Activated CD4-positive, alpha-beta T cell treated with anti-CD3 and anti-CD28 coated beads, Interleukin-2, amount 50 U/mL, for 16 hours (primary cell): Measurements from ENCODE around the gene TWIST2.

Experiments used
- DNase-seq: peaks from one replicate; pipeline ENCODE4 v3.0.0-alpha.2; 2020

TWIST2 gene

GRCh38 chr2:238907717-238908173 lies 59.9 kb downstream of the TWIST2 start:
- DNase-seq: no peak

DNA sequence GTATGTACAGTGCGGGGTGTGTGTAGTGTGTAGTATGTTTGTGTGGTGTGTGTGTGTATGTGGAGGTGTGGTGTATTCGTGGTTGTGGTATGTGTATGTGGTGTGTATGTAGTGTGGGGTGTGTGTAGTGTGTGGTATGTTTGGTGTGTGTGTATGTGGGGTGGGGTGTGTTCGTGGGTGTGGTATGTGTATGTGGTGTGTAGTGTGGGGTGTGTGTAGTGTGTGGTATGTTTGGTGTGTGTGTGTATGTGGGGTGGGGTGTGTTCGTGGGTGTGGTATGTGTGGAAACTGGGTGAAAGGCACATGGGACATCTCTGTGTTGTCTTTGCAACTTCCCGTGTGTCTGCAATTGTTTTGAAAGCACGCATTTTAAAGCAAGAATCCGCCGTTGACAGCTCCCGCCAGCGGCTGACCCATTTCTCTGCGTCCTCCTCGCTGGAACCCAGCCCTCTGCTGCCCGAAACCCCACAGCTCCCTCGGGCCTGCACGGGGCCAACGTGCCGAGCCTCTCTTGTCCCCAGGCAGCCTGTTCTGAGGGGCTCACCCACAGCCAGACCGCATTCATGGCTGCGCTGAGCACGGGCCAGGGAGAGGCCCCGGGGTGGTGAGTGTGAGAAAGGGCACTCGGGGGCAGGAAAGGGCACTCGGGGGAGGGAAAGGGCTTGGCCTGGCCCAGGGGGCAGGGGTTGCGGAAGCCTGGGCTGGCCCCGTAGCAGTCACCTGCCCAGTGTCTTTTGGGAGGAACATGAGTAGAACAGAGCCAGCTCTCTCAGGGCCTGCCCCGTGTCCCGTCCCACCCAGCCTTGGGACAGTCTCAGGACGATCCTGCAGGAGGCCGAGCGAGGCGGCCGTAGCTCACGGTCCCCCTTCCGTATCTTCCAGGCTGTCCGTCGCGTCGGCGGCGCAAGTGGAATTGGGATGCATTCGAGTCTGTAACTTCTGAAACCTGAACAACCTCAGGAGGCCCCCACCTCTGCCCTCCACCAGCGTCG lies 61.4 kb downstream of the TWIST2 start:
- DNase-seq: no peak

- DNase-seq: no peak
Observed at GRCh38 chr2:238910751-238911351, 63.0 kb downstream of the TWIST2 start.

DNA sequence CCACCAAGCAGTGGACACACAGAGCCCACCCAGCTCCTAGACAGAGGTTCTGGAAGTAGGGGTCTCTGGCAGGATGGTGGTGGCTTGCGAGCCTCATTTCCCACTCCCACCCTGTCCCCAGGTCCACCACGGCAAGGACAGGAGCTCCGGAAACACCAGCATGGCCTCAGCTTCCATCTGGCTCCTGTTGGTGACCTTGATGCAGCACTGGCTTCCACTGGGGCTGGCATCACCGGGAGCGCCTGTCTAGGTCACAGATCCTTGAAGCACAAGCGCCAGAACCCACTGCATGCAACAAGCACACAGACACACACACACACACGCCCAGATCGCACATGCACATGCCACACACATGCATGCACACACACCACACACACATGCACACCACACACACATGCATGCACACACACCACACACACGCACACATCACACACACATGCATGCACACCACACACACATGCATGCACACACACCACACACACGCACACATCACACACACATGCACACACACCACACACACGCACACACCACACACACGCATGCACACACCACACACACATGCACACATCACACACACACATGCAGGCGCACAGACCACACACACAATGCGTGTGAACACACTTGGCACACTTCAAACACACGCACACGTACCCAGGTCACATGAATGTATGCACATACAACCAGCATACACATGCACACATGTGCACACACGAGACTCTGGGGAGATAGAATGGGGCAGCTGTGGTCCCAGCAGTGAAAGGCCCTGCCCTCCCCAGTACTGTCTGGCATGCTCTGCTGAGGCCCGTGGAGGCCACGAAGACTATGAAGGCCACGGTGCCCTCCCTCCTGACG lies 63.7 kb downstream of the TWIST2 start:
- DNase-seq: no peak

DNA sequence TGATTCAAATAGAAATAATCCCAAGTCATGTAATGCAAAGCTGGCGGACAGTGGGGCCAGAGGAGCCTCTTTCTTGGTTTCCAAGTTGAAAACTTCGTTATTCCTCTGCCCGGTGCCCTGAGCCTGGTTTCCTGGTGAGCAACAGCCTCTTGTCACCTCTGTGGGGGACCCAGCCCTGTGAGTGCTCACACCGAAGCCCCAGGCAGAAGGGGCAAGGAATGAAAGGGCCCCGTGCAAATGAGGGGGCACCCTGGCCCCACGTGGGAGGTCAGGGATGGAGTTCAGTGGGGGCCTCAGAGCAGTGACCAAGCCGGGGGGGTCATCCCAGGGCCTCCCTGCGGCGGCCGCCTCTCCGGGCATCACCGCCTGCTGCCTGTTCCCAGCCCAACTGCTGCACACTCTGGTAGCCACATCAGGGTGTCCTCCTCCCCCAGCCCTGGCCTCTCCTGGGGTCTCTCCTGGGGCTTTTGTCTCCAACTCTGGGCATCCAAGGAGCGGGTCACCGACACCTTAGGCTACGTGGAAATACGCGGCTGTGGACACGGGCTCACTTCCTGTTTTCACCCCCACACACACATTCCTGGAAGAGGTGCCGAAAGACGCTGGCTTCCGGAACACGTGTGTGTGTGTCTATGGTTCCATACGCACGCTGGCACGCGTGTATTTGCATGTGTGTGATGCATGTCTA lies 64.5 kb downstream of the TWIST2 start:
- DNase-seq: no peak

GRCh38 chr2:238912916-238913875 lies 65.3 kb downstream of the TWIST2 start:
- DNase-seq: no peak

DNA sequence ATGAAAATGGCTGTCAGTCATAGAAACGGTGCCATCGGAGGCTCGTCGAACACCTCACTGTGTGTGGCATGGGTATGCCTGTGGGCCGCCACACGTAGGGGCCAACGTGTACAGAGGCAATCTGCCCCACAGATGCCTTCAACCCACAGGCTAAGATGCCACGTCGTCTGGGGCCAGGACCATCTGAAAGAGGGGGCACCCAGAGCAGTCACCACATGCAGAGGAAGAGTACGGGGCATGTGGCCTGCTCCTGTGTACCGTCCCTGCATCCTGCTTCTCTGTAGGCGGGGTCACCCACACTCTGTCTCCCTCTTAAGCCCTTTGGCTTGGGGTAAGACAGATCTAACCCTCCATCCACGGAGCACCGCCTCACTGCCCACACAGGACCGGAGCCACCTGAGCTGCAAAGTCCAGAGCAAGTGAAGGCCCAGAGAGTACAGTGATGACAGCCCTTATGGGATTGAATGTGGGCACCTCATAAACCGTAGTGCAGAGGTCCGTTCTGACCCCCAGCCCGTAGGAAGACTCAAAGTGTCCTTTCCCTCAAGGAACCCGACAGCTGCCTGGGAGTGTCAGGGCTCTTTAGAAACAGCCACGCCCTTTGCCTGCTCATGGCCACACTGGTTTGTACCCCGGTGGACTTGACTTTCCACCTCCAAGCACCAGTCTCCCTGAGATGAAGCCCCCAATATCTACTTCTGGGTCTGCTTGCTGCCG lies 66.2 kb downstream of the TWIST2 start:
- no peak for DNase-seq

DNA sequence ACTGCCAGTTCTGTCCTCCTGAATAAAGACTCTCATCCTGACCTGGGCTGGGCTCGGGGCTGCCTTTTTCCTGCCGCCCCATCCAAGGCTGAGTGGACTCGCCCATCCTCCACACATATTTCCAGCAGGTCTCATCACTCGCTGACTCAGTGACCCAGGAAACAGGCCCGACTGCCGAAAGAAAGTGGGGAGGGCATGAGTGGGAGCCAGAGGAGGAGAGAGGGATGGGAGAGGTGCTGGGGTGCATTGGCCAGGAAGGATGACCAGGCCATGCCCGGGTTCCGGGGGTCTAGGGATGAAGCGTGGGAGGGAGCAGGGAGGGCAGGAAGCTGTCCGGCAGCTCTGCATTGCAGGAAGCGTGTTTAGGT lies 66.7 kb downstream of the TWIST2 start:
- no peak for DNase-seq

GRCh38 chr2:238915196-238915595 lies 67.3 kb downstream of the TWIST2 start:
- DNase-seq: no peak

GRCh38 chr2:238915596-238915995 lies 67.7 kb downstream of the TWIST2 start:
- DNase-seq: no peak

DNA sequence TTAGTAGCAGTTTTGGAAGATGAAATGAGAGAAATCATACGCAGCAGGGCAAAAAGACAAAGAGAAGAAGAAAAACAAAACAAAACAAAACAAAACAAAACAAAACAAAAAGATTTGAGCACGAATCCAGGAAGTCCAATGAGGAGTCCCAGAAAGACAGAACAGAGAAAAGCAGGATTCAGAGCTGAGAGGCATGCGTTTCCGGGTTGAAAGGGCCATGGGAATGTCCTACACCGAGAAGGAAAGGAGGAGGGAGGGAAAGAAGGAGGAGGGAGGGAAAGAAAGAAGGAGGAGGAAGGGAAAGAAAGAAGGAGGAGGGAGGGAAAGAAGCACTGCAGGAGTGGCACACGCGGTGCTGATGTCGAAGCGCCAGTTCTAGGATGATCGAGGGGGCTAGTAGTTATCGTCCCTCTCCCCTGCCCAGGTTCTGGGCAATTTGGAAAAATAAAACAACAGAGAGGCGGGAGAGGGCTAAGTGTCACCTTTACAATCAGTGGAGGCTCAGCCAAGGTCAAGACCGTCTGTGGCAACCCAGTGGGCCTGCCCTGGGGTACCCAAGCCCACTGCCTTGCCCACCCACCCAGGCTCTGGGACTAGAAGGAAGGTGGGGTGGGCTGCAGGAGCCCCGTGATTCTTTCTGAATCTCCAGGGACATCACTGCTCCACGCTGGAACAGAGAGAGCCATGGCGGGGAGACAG lies 68.4 kb downstream of the TWIST2 start:
- no peak for DNase-seq

GRCh38 chr2:238916875-238917590 lies 69.1 kb downstream of the TWIST2 start:
- no peak for DNase-seq

DNA sequence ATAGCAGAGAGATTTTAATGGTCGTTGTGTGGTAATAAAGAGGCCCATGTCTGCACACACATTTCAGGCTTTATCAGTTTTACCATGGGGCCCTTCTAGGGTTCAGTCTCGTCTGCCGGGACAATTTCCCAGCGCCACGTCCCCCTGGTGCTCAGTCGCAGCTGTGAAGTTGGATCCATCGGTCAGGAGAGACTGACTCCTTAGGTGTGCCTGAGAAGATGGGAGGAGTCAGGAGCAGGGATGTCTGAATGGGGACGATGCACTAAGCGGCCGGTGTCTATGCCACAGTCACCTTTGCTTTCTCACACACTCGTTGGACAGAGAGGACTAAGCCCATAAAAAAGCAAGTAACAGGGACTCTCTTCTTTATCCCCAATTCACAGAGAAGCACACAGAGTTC lies 71.4 kb downstream of the TWIST2 start:
- no peak for DNase-seq

GRCh38 chr2:238920053-238920452 lies 72.2 kb downstream of the TWIST2 start:
- DNase-seq: no peak

DNA sequence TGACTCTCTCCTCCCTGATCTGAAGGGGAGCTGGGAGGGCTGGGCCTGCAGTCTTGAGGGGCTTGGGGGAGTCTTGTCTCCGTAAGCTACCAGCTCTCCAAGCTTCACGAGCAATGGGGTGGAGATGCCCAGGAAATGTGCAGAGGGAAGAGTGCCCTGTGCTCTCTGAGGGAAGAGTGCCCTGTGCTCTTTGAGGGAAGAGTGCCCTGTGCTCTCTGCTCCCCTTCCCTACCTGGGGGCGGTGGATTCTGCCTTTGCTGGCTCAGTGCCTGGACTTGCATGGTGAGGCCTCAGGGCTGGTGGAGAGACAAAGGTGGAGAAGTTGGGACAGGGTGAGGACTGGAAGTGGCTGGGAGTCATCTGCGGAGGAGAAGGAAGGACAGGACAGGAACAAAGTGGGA lies 72.7 kb downstream of the TWIST2 start:
- no peak for DNase-seq

GRCh38 chr2:238921259-238921658 lies 73.4 kb downstream of the TWIST2 start:
- no peak for DNase-seq

DNA sequence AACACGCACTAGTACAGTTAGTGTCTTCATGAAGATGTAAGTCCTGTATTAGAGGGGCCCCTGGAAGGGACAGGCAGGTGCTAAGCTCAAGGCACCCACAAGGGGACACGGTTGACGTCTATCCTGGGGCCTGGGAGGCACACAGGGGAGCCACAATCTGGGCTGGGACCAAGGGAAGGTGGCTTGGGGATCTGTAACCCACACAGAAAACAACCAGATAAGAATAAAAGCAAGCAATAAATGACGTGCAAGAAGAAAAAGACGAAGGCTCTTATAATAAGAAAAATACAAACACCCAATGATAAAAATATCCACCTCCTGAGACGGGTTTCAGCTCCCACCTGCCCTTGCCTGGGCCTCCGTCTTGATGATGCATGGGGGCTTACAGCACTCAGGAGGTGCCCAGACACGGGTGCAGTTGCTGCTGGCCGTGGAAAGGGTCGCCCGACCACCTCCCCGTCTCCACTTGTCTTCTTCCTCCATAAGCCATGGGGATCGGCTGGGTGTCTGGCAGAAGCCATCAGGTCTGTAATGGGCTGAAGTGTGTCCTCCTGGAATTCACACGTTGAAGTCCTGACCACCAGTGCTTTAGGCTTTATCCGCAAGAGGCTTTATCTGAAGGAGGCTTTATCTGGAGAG lies 73.9 kb downstream of the TWIST2 start:
- no peak for DNase-seq

- no peak for DNase-seq
Observed at GRCh38 chr2:238922435-238922834, 74.5 kb downstream of the TWIST2 start.

- DNase-seq: no peak
Observed at GRCh38 chr2:238924032-238924431, 76.1 kb downstream of the TWIST2 start.
